ENCODE results near the gene KRT37. TPM values are rescaled to one million over a fixed set of nuclear protein-coding genes. Genes with fewer than 3 reads are reported as not detected.

Gene KRT37
- total RNA-seq, 1 donor = not detected

DNA sequence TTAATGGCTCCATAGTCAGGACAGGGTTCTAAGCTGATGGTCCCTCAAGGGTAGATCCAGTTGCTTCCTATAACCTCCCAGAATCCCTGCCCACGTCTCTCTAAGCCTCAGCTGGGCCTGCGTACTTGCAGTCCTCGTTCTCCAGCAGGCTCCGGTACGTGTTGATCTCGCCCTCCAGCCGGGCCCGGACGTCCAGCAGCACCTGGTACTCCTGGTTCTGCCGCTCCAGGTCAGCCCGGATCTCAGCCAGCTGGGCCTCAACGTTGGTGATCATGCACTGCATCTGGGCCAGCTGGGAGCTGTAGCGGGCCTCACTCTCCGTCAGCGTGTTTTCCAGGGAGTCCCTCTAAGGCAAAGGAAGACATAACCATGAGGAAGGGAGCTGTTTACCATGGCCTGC, 38.3 kb upstream of the KRT37 start:
- H3K4me3 ChIP-seq (ENCODE audit: low read depth, low read length) = no peak overlapping the region
- TF ChIP-seq, protein P1, sequence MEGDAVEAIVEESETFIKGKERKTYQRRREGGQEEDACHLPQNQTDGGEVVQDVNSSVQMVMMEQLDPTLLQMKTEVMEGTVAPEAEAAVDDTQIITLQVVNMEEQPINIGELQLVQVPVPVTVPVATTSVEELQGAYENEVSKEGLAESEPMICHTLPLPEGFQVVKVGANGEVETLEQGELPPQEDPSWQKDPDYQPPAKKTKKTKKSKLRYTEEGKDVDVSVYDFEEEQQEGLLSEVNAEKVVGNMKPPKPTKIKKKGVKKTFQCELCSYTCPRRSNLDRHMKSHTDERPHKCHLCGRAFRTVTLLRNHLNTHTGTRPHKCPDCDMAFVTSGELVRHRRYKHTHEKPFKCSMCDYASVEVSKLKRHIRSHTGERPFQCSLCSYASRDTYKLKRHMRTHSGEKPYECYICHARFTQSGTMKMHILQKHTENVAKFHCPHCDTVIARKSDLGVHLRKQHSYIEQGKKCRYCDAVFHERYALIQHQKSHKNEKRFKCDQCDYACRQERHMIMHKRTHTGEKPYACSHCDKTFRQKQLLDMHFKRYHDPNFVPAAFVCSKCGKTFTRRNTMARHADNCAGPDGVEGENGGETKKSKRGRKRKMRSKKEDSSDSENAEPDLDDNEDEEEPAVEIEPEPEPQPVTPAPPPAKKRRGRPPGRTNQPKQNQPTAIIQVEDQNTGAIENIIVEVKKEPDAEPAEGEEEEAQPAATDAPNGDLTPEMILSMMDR (IDR thresholded peaks at IDR 0.05; ENCODE audit: insufficient read depth, low read depth, low read length) = no peak
- DNase-seq (ENCODE audit: low read depth) = no peak

DNA sequence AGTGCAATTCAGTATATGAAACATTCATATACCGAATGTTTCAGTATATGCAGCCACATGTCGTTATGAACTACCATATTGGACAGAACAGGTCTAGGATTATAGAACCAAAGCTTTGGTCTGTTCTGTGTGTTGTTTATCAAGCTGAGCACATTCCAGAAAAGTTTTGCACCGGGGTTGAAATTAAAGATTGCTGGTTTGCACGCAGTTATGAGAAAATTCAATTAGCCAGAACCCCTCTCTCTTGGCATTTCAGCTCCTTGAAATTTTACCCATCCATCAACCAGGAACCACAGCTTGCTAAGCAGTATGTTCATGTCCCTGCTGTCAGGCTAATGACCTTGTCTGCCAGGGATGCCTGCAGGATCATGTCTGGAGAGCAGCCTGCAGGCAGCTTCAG, 33.3 kb upstream of the KRT37 start:
- H3K4me3 ChIP-seq (ENCODE audit: low read depth, low read length) = no peak overlapping the region
- no peak for DNase-seq (ENCODE audit: low read depth)
- TF ChIP-seq, protein P1 (IDR thresholded peaks at IDR 0.05; ENCODE audit: insufficient read depth, low read depth, low read length) = no peak

DNA sequence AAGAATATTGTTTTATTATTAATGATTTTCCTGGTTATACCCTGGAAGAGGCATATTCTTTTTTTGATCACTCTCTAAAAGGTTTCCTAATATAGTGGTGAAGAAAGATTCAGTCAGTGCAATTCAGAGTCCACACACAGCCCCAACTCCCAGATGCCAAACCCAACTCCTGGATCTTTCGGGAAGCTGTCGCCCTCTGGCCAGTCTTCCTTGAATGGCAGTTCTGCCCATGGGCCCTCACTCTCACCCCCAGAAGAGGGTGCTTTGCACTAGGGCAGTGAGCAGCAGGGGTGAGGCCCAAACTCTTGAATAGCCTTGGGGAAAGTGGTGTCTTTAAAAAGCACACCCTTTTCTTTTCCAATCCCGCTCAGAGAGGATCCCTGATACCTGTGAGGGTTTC, 31.8 kb upstream of the KRT37 start:
- no peak for DNase-seq (ENCODE audit: low read depth)
- TF ChIP-seq, protein P1 (IDR thresholded peaks at IDR 0.05; ENCODE audit: insufficient read depth, low read depth, low read length) = peak; percentile 19
- no peak overlapping the region for H3K4me3 ChIP-seq (ENCODE audit: low read depth, low read length)

DNA sequence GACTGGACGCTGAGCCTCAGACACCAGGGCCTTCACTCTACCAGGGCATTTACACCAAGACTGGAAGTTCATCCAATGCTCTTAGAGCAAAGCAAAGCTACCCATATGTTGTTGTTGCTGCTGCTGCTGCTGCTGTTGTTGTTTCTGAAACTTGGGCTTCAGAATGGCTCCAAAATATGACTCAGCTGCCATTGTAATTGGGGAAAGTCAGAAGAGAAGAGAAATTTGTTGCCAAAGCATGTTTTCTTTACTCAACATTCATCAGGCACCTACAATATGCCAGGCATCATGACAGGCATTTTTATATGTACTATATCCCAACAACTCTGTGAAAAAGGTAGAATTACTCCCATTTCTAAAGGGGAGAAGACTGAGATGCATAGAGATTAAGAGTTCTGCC, 30.9 kb upstream of the KRT37 start:
- H3K4me3 ChIP-seq (ENCODE audit: low read depth, low read length) = no peak overlapping the region
- DNase-seq (ENCODE audit: low read depth) = no peak
- TF ChIP-seq, protein P1 (IDR thresholded peaks at IDR 0.05; ENCODE audit: insufficient read depth, low read depth, low read length) = no peak

DNA sequence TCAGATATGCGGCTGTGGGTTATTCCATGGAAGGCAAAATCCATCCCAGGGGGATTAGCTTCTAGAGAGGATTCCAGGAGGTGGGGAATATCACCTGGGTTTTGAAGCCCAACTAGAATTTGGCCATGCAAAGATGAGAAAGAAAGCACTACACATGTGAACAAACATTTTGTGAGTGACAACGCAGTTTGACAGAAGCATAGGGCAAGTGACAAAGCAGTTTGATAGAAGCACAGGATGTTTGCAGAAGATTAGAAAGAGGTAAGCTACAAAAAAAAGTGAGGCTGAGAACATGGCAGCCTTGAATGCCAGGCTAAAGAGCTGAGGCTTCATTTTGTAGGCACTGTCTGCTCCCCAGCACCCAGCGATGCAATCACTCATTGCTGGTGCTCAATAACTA, 28.7 kb upstream of the KRT37 start:
- DNase-seq (ENCODE audit: low read depth) = no peak
- TF ChIP-seq, protein P1 (IDR thresholded peaks at IDR 0.05; ENCODE audit: insufficient read depth, low read depth, low read length) = no peak
- no peak overlapping the region for H3K4me3 ChIP-seq (ENCODE audit: low read depth, low read length)

DNA sequence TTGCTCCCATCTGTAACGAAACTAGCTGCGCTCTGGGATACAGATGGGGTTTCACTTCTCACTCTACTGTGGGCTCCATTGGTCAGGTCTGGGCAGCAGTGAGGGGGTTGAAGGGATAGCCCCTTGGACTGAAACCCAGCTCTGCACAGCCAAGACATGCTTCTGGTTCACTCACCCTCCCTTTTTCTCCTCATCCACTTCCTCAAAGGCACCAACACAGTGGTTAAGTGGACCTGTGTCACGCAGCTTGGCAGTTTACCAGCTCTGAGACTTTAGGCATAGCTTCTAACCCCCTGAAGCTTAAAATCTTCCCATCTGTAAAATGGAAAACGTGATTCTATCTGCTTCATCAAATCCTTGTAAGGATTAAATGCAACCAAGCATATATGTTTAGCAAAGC, 27.9 kb upstream of the KRT37 start:
- TF ChIP-seq, protein P1 (IDR thresholded peaks at IDR 0.05; ENCODE audit: insufficient read depth, low read depth, low read length) = no peak
- no peak overlapping the region for H3K4me3 ChIP-seq (ENCODE audit: low read depth, low read length)
- DNase-seq (ENCODE audit: low read depth) = no peak

DNA sequence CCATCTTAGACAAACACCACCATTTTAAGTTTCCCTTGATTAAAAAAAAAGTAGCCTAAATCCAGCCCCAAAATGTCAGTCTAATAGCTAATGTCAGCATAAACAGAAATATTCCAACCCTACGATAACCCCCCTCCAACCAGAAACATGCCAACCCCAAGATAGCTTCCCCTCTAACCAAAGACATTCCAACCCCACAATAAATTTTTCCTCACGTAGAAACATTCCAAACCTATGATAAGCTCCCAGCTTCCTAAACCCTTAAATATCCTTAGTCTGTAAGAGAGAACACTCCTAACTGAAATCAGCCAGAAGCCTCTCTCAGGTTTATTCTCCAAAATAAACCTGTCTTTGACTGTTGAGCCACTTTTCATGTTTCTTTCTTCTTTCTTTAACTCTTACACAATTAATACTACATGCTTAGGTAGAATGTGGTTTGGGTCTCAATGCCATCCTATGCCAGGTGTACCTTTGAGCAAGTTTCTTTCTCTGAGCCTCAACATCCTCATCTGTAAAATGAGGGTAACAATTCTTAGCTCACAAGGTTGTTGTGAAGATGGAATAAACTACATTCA, 26.9 kb upstream of the KRT37 start:
- peak; percentile 54 for DNase-seq (ENCODE audit: low read depth)
- TF ChIP-seq, protein P1 (IDR thresholded peaks at IDR 0.05; ENCODE audit: insufficient read depth, low read depth, low read length) = no peak
- H3K4me3 ChIP-seq (ENCODE audit: low read depth, low read length) = no peak overlapping the region

Measured in fibroblast of villous mesenchyme (primary cell).